ENCODE data around the gene CLDN18. TPM values are rescaled to one million over a fixed set of nuclear protein-coding genes. Genes with fewer than 3 reads are reported as not detected.

CLDN18 gene
- total RNA-seq, 1 donor from 2014 or later, result 162 TPM

DNA sequence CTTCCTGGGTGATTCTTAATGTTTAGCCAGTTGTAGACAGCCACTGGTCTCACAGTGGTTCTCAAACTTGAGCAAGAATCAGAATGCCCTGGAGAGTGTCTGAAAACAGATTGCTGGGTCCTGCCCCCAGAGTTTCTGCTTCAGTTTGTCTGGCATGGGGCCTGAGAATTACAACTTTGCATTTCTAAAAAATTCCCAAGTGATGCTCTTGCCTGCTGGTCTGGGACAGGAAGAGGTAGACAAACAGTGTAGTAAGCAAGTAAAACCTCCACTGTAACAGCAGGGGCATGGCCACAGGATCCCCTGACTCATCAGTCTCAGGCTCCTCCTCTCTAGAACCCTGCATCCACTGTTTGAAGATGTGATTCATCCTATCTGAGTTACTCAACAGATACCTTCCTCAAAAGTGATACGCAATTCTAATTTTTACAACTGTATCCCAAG is 69.0 kb downstream of the CLDN18 start:
- Histone ChIP-seq H3K27ac (no peak overlapping the region), H3K36me3 (peaks cover 60% of the 10 kb centered on the region), H3K4me3 (no peak overlapping the region), H3K9me3 (no peaks in the 10 kb centered on the region), H3K27me3 (ENCODE audit: low read depth) (no peaks in the 10 kb centered on the region), H3K4me1 (no peaks in the 10 kb centered on the region)
- intact Hi-C loops (cut with DNase I), result no loop called here
- no peak for DNase-seq
- TF ChIP-seq, protein P1, sequence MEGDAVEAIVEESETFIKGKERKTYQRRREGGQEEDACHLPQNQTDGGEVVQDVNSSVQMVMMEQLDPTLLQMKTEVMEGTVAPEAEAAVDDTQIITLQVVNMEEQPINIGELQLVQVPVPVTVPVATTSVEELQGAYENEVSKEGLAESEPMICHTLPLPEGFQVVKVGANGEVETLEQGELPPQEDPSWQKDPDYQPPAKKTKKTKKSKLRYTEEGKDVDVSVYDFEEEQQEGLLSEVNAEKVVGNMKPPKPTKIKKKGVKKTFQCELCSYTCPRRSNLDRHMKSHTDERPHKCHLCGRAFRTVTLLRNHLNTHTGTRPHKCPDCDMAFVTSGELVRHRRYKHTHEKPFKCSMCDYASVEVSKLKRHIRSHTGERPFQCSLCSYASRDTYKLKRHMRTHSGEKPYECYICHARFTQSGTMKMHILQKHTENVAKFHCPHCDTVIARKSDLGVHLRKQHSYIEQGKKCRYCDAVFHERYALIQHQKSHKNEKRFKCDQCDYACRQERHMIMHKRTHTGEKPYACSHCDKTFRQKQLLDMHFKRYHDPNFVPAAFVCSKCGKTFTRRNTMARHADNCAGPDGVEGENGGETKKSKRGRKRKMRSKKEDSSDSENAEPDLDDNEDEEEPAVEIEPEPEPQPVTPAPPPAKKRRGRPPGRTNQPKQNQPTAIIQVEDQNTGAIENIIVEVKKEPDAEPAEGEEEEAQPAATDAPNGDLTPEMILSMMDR (IDR thresholded peaks at IDR 0.05), result no peak
- ATAC-seq, result no peak

DNA sequence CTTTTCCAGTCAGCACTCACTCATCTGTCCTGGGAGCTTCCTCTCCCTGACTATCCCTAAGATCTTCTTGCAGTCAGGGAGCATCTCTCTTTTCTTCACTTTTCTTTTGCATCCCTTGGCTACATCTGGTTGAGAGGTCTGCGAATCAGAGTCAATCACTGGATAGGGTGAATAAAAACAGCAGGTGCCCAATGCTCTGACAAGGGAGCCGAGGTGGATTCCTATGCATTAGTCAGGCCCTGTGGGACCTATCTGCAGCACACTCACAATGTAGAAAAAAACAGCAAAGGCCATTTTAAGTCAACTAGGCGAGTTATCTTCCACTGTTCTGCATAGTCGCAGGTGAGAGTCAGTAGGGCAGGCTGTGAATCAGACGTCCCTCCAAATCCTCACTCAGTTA is 69.9 kb downstream of the CLDN18 start:
- DNase-seq (no peak), ATAC-seq (no peak)
- TF ChIP-seq, protein P1 (IDR thresholded peaks at IDR 0.05), result no peak
- H3K27ac ChIP-seq, result no peak overlapping the region
- no peak overlapping the region for H3K4me3 ChIP-seq
- peaks cover 64% of the 10 kb centered on the region for H3K36me3 ChIP-seq
- H3K9me3 ChIP-seq, result no peaks in the 10 kb centered on the region
- no peaks in the 10 kb centered on the region for H3K27me3 ChIP-seq (ENCODE audit: low read depth)
- H3K4me1 ChIP-seq, result no peaks in the 10 kb centered on the region
- intact Hi-C loops (cut with DNase I), result no loop called here

DNA sequence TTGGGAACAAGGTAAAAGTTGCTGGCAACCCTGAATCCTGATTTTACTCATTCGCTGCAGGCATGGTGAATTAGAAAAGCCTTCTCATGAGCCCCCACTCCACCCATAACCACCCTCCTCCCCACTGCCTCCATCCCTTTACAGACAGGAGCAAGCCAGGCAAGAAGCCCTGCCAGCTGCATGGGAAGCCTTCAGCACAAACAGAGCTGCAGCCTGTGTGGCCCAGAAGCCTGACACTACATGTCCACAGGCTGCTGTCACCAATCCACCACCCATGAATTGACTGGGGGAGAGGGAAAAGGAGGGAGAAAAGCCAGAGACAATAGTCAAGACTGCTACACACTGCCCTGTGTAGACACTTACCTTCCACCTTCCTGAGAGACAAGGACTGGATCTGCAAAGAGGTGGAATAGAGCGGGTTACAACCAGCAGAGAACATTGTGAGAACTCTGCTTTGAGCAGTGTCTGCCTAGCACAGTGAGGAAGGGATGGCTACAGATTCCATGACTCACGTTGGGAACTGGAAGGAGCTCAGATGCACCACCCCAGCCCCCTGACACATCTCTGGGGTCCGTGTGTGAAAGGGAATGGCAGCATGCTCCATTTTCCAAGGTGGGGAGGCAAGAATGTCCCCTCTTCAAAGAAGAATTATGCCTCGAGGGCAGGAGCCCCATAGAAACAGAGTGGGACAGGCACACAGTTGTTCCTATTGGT is 71.6 kb downstream of the CLDN18 start:
- intact Hi-C loops (cut with DNase I), result no loop called here
- DNase-seq, result no peak
- Histone ChIP-seq H3K4me3 (no peak overlapping the region), H3K9me3 (no peaks in the 10 kb centered on the region), H3K36me3 (peaks cover 69% of the 10 kb centered on the region), H3K27me3 (ENCODE audit: low read depth) (no peaks in the 10 kb centered on the region), H3K27ac (no peak overlapping the region), H3K4me1 (no peaks in the 10 kb centered on the region)
- ATAC-seq, result peak; percentile 21 to 22
- TF ChIP-seq, protein P1 (IDR thresholded peaks at IDR 0.05), result no peak

DNA sequence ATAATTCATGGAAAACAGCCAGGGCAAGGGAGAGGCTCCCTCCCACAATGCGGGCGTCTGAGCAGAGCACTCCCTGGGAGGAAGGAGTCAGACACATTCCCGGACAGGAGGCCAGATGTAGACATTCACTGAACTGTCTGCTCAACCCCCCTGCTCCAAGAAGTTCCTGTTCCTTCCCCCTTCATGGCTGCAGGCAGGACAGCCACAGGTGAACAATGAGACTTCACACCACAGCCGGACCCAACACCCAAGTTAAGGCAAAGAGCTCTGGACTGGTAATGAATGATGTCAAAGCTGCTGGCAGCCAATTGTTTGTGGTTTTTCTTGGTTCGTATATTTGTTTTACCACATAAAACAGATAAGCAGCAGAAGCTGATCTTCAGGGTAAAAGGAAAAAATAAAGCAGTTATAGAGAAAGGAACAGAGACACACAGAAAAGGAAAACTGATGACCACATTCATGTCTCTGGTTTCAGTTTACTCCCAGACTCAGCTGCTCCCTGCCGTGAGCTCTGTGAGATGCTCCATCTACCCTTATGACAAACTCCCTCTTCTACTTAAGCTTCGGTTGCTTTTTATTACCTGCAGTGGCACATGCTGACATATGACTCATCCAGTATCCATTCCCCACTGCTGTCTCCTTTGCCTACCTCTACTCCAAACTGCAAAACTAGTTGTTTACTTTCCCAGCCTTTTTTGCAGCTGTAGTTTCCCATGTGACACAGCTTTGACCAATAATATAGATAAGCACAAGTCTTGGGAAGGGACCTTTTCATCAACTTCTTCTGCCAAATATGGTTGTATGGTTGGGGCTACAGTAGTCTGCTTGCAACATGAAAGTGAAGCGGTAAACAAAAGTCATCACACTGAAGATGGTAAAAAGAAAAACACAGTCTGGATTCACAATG is 72.4 kb downstream of the CLDN18 start:
- intact Hi-C loops (cut with DNase I), result no loop called here
- no peaks in the 10 kb centered on the region for H3K27me3 ChIP-seq (ENCODE audit: low read depth)
- ATAC-seq (peak; percentile 18 to 37), DNase-seq (no peak)
- no peak overlapping the region for H3K27ac ChIP-seq
- no peaks in the 10 kb centered on the region for H3K4me1 ChIP-seq
- no peak overlapping the region for H3K4me3 ChIP-seq
- H3K36me3 ChIP-seq, result peaks cover 72% of the 10 kb centered on the region
- H3K9me3 ChIP-seq, result no peaks in the 10 kb centered on the region
- TF ChIP-seq, protein P1 (IDR thresholded peaks at IDR 0.05), result no peak

DNA sequence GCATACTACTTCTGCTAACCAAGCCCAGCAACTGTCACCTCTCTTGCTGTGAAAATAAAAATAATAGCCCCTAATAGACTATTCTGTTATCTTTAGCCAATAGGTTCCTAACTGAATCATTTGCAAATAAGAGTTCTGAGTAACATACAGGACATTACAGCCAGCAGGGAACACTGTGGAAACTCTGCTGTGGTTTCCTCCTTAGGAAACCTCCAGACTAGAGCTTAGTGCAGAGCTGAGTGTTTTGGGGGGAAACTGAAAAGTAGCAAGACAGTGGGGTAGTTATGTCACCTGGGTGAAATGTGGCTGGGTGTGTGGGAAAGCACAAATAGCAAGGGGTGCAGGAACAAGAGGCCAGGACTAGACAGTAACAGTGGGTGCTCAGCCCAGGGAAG is 73.0 kb downstream of the CLDN18 start:
- Histone ChIP-seq H3K36me3 (peaks cover 72% of the 10 kb centered on the region), H3K27ac (no peak overlapping the region), H3K27me3 (ENCODE audit: low read depth) (no peaks in the 10 kb centered on the region), H3K4me1 (no peaks in the 10 kb centered on the region), H3K4me3 (no peak overlapping the region), H3K9me3 (no peaks in the 10 kb centered on the region)
- ATAC-seq (no peak), DNase-seq (no peak)
- intact Hi-C loops (cut with DNase I), result no loop called here
- TF ChIP-seq, protein P1 (IDR thresholded peaks at IDR 0.05), result no peak

Other genes starting within 250 kb of the CLDN18 start
- not detected for gene SOX14, start 245.8 kb upstream of the CLDN18 start, total RNA-seq
- 19.9 TPM for gene DZIP1L, start 105.4 kb downstream of the CLDN18 start, total RNA-seq
- gene A4GNT, start 122.2 kb downstream of the CLDN18 start, total RNA-seq, result 0.41 TPM
- gene DBR1, start 164.8 kb downstream of the CLDN18 start, total RNA-seq, result 17.5 TPM
- 45.3 TPM for gene ARMC8, start 177.1 kb downstream of the CLDN18 start, total RNA-seq

Measured in lower lobe of right lung (tissue), 2 donors.